Measurements from ENCODE around the gene ARHGAP42.

DNA sequence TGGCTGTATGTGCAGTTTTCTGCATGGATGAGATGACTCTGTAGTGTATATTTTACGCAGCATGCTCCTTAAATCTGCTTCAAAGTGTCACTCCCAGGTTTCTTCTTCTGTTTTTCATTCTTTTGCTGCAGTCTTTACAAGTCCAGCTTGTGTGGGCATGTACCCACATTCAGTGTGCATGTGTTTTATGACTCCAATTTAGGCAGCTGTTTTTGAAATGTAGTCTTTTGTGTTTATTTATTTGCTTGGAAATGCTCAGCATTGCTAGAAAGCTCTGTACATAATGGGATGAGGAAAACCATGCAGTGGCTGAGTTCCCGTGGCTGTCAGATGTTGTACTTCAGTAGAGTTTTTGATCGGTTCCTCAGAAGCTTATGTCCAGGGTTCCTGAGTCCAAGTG is 138.5 kb downstream of the ARHGAP42 start:
- TF ChIP-seq, protein P1, sequence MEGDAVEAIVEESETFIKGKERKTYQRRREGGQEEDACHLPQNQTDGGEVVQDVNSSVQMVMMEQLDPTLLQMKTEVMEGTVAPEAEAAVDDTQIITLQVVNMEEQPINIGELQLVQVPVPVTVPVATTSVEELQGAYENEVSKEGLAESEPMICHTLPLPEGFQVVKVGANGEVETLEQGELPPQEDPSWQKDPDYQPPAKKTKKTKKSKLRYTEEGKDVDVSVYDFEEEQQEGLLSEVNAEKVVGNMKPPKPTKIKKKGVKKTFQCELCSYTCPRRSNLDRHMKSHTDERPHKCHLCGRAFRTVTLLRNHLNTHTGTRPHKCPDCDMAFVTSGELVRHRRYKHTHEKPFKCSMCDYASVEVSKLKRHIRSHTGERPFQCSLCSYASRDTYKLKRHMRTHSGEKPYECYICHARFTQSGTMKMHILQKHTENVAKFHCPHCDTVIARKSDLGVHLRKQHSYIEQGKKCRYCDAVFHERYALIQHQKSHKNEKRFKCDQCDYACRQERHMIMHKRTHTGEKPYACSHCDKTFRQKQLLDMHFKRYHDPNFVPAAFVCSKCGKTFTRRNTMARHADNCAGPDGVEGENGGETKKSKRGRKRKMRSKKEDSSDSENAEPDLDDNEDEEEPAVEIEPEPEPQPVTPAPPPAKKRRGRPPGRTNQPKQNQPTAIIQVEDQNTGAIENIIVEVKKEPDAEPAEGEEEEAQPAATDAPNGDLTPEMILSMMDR (IDR thresholded peaks at IDR 0.05; ENCODE audit: low read depth, low read length, missing input control), result no peak
- TF ChIP-seq SP1 (IDR thresholded peaks at IDR 0.05) (no peak), RXRA (IDR thresholded peaks at IDR 0.05) (no peak), TAF1 (conservative IDR thresholded peaks at IDR 0.05) (no peak)
- TF ChIP-seq, protein P2, sequence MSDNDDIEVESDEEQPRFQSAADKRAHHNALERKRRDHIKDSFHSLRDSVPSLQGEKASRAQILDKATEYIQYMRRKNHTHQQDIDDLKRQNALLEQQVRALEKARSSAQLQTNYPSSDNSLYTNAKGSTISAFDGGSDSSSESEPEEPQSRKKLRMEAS (IDR thresholded peaks at IDR 0.05), result no peak

Measured in liver (tissue), 3 donors.